GM12891 (cell line): Measurements from ENCODE around the gene NANOS2.
"Not testable (repeated sequence)": the region's sequence is repeated elsewhere in the genome, so short reads cannot be mapped to it uniquely, and the experiment has no call there.

ENCODE experiments used
- PAX5 ChIP-seq: IDR thresholded peaks from 2 replicates; pipeline ENCODE4 v1.6.1; 2011; ENCODE audit warnings: low read length, moderate library complexity, mild to moderate bottlenecking; ENCODE audit not compliant: insufficient read depth, severe bottlenecking
- POLR2A ChIP-seq: IDR thresholded peaks from 2 replicates; pipeline ENCODE4 v1.6.1; 2011; ENCODE audit warnings: low read depth, low read length, control low read depth
- POLR2AphosphoS5 ChIP-seq: IDR thresholded peaks from 2 replicates; pipeline ENCODE4 v1.6.1; 2011; ENCODE audit warnings: low read depth, low read length, control low read depth
- POU2F2 ChIP-seq: IDR thresholded peaks from 2 replicates; pipeline ENCODE4 v1.6.1; 2011; ENCODE audit warnings: low read depth, mild to moderate bottlenecking, control low read depth, low read length, moderate library complexity
- SPI1 ChIP-seq: IDR thresholded peaks from 2 replicates; pipeline ENCODE4 v1.6.1; 2011; ENCODE audit warnings: low read depth, low read length, control low read depth
- TAF1 ChIP-seq: IDR thresholded peaks from 2 replicates; pipeline ENCODE4 v1.6.1; 2011; ENCODE audit warnings: low read depth, low read length, control low read depth

DNA sequence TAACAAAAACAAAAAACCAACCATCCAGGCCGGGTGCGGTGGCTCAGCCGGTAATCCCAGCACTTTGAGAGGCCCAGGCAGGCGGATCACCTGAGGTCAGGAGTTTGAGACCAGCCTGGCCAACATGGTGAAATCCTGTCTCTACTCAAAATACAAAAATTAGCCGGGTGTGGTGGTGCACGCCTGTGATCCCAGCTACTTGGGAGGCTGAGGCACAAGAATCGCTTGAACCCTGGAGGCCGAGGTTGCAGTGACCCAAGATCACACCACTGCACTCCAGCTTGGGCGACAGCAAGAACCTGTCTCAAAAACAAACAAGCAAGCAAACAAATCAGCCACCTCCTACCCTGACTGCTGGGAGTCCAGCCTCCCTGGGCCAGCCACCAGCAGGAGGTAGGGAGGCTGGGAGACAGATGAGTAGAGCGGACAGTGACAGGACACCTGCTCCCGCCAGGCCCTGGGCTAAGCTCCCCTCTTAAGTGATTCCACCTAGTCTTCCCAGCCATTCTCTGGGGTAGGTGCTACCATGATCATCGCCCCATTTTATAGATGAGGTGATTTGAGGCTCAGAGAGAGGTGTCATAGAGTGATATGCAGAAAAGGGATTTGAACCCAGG, 18.5 kb downstream of the NANOS2 start:
- TF ChIP-seq TAF1, POLR2A, POLR2AphosphoS5, PAX5, SPI1, POU2F2: not testable (repeated sequence)
